Stomach (tissue), 9 donors: Measurements from ENCODE around the gene PPP1R9B. TPM values are rescaled to one million over a fixed set of nuclear protein-coding genes. Genes with fewer than 3 reads are reported as not detected.

Experiments
- DNase-seq, 2 donors: peaks; one replicate each; pipeline versions ENCODE4 v3.0.0 to v3.0.0-alpha.2; 2013 to 2019
- H3K27ac ChIP-seq, 5 donors: fragments of 200-600 bp in 4 of 5; sonication (generic) in 4 of 5; one replicate each; pipeline ENCODE4 v1.5.1; 2013 to 2019; ENCODE audit warnings: mild to moderate bottlenecking in 1 of 5, moderate library complexity in 1 of 5
- H3K27me3 ChIP-seq, 3 donors: fragments of 200-600 bp; sonication (generic); one replicate each; pipeline ENCODE4 v1.5.1; 2017 to 2019; ENCODE audit warnings: mixed run types in 1 of 3
- H3K36me3 ChIP-seq, 4 donors: fragments of 200-600 bp; sonication (generic); 1 replicate in 3 of 4; 2 replicates in 1 of 4; pipeline ENCODE4 v1.5.1; 2016 to 2019
- H3K4me1 ChIP-seq, 4 donors: fragments of 200-600 bp; sonication (generic); one replicate each; pipeline ENCODE4 v1.5.1; 2016 to 2019
- H3K4me3 ChIP-seq, 4 donors: fragments of 200-600 bp; sonication (generic) in 3 of 4; one replicate each; pipeline ENCODE4 v1.5.1; 2016 to 2019; ENCODE audit warnings: mild to moderate bottlenecking in 1 of 4
- H3K9me3 ChIP-seq, 4 donors: fragments of 200-600 bp; sonication (generic); one replicate each; pipeline ENCODE4 v1.5.1; 2016 to 2019
- EP300 ChIP-seq: sonication (generic); formaldehyde crosslinking; IDR thresholded peaks from one replicate; pipeline ENCODE4 v1.6.1; 2017; ENCODE audit warnings: antibody characterized with exemption
- POLR2A ChIP-seq, 4 donors: fragments of 450-650 bp; IDR thresholded peaks; one replicate each; pipeline ENCODE4 v1.6.1; 2016; ENCODE audit warnings: antibody characterized with exemption in 4 of 4, control low read depth in 2 of 4, mild to moderate bottlenecking in 1 of 4, moderate library complexity in 1 of 4
- POLR2AphosphoS5 ChIP-seq, 3 donors: sonication (generic); formaldehyde crosslinking; IDR thresholded peaks; one replicate each; pipeline ENCODE4 v1.6.1; 2016; ENCODE audit warnings: antibody characterized with exemption in 3 of 3
- WGBS, 5 donors: extraction: QIAGEN DNeasy Blood & Tissue Kit in 3 of 5; methylation state at CpG; one replicate each; pipeline versions ENCODE4 v1.1.5 to v1.1.7; 2013 to 2018; 5-methylcytosine and 5-hydroxymethylcytosine counted together
- intact Hi-C: fragments of 100-400 bp; cut with DNase I; formaldehyde crosslinking; loops from one replicate; pipeline ENCODE4 v1.15.1; 2023; ENCODE audit warnings: low total_unique reads
- polyA plus RNA-seq, 3 donors: library from polyadenylated mRNA; stranded (reverse); fragments of 200-250 nt; gene quantifications; one replicate each; pipeline ENCODE4 v1.2.3, GENCODE V29; 2013
- total RNA-seq, 5 donors: library from RNA; depleted of rRNA; stranded (reverse); fragments of >200 nt; gene quantifications; one replicate each; pipeline versions ENCODE4 v1.1.0 to v1.2.3, GENCODE V29; 2014 to 2016
- TF ChIP-seq, protein P1 (sequence below), 7 experiments: fragments of 450-650 bp in 4 of 7; fragments of 200-600 bp in 3 of 7; sonication (generic) in 3 of 7; IDR thresholded peaks; one replicate each; pipeline ENCODE4 v1.5.1; 2016 to 2019; ENCODE audit warnings: antibody characterized with exemption in 7 of 7, control low read depth in 2 of 7, mild to moderate bottlenecking in 1 of 7
- donor health status: healthy with polysubstance abuse.
- donor health status: Bipolar disorder and iron deficiency.
- donor health status: healthy.

PPP1R9B gene
- total and polyA plus RNA-seq, 8 donors = 11.6 to 64.2 (median 18.9) TPM

DNA sequence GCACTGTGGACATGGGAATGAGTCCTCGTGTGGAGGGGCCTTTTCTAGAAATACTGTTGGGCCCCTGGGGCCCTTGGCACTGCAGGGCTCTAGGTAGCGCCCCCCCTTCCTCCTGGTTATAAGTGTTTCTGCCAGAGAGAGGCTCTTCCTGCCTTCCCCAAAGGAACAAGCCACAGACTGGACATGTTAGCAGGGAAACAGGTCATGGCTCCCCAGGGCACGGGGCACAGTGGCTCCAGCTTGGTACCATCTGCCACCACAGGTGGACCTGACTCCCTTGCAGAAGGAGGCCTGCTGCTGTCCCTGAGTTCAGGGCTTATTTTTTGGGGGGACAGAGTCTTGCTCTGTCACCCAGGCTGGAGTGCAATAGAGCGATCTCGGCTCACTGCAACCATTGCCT lies 46.5 kb downstream of the PPP1R9B start:
- WGBS, 5 donors = 88 to 94% (median 90%) methylated on average over 5 of the region's 5 CpGs
- TF ChIP-seq POLR2AphosphoS5 (IDR thresholded peaks at IDR 0.05) = no peak
- no peaks in the 10 kb centered on the region for H3K27me3 ChIP-seq
- H3K4me1 ChIP-seq = peaks cover 31 to 55% (median 43%) of the 10 kb centered on the region in 4 donors
- DNase-seq = no peak
- peak overlapping the region in 1 of 5 donors; percentile 85 for H3K27ac ChIP-seq
- no peaks in the 10 kb centered on the region for H3K9me3 ChIP-seq
- H3K4me3 ChIP-seq = no peak overlapping the region
- intact Hi-C loops = no loop called here
- peaks cover 28 to 85% (median 68%) of the 10 kb centered on the region in 4 donors for H3K36me3 ChIP-seq

- peak overlapping the region in 3 of 5 donors; percentile 79 to 85 (median 82) for H3K27ac ChIP-seq
- peaks cover 31 to 62% (median 46%) of the 10 kb centered on the region in 4 donors for H3K4me1 ChIP-seq
- H3K9me3 ChIP-seq = no peaks in the 10 kb centered on the region
- H3K36me3 ChIP-seq = peaks cover 23 to 85% (median 68%) of the 10 kb centered on the region in 4 donors
- H3K4me3 ChIP-seq = no peak overlapping the region
- WGBS, 5 donors = 73 to 100% (median 78%) methylated on average over 1 to 2 of the region's 2 CpGs
- intact Hi-C loops = no loop called here
- DNase-seq = no peak
- TF ChIP-seq POLR2AphosphoS5 (IDR thresholded peaks at IDR 0.05) (no peak), POLR2A (IDR thresholded peaks at IDR 0.05) (no peak), EP300 (no peak)
- TF ChIP-seq, protein P1, sequence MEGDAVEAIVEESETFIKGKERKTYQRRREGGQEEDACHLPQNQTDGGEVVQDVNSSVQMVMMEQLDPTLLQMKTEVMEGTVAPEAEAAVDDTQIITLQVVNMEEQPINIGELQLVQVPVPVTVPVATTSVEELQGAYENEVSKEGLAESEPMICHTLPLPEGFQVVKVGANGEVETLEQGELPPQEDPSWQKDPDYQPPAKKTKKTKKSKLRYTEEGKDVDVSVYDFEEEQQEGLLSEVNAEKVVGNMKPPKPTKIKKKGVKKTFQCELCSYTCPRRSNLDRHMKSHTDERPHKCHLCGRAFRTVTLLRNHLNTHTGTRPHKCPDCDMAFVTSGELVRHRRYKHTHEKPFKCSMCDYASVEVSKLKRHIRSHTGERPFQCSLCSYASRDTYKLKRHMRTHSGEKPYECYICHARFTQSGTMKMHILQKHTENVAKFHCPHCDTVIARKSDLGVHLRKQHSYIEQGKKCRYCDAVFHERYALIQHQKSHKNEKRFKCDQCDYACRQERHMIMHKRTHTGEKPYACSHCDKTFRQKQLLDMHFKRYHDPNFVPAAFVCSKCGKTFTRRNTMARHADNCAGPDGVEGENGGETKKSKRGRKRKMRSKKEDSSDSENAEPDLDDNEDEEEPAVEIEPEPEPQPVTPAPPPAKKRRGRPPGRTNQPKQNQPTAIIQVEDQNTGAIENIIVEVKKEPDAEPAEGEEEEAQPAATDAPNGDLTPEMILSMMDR (IDR thresholded peaks at IDR 0.05) = no peak
- H3K27me3 ChIP-seq = no peaks in the 10 kb centered on the region
Observed at GRCh38 chr17:50103252-50103651, 47.2 kb downstream of the PPP1R9B start.

- no peaks in the 10 kb centered on the region for H3K27me3 ChIP-seq
- H3K4me1 ChIP-seq = peaks cover 31 to 71% (median 47%) of the 10 kb centered on the region in 4 donors
- TF ChIP-seq POLR2AphosphoS5 (IDR thresholded peaks at IDR 0.05) = peak in 2 of 3 donors; percentile 41 to 61
- TF ChIP-seq, protein P1 (IDR thresholded peaks at IDR 0.05) = no peak
- peak overlapping the region in 3 of 4 donors; percentile 2 to 14 (median 10) for H3K4me3 ChIP-seq
- DNase-seq = peak; percentile 90 to 95
- WGBS, 5 donors = 52 to 73% (median 54%) methylated on average over 11 to 15 of the region's 15 CpGs
- H3K9me3 ChIP-seq = no peaks in the 10 kb centered on the region
- H3K27ac ChIP-seq = peak overlapping the region; percentile 71 to 85 (median 80)
- H3K36me3 ChIP-seq = peaks cover 24 to 85% (median 68%) of the 10 kb centered on the region in 4 donors
- intact Hi-C loops = no loop called here
Observed at GRCh38 chr17:50102164-50102991, 48.1 kb downstream of the PPP1R9B start.

- peaks cover 36 to 79% (median 55%) of the 10 kb centered on the region in 4 donors for H3K4me1 ChIP-seq
- peak overlapping the region; percentile 71 to 85 (median 80) for H3K27ac ChIP-seq
- TF ChIP-seq, protein P1 (IDR thresholded peaks at IDR 0.05) = no peak
- TF ChIP-seq POLR2AphosphoS5 (IDR thresholded peaks at IDR 0.05) = peak; percentile 23 to 33 (median 25)
- H3K36me3 ChIP-seq = peaks cover 20 to 82% (median 64%) of the 10 kb centered on the region in 4 donors
- DNase-seq = peak; percentile 73 to 93
- WGBS, 5 donors = 31 to 54% (median 37%) methylated on average over 15 to 17 of the region's 17 CpGs
- no peaks in the 10 kb centered on the region for H3K9me3 ChIP-seq
- H3K4me3 ChIP-seq = peak overlapping the region; percentile 2 to 20 (median 10)
- intact Hi-C loops = no loop called here
- no peaks in the 10 kb centered on the region for H3K27me3 ChIP-seq
Observed at GRCh38 chr17:50101346-50102163, 48.9 kb downstream of the PPP1R9B start.
